Measurements from ENCODE around the gene APPBP2.

APPBP2 gene

GRCh38 chr17:60445144-60445543 is 80.9 kb downstream of the APPBP2 start:
- DNase-seq: no peak
- no peak overlapping the region for H3K27ac Mint-ChIP-seq
- H3K4me3 Mint-ChIP-seq: no peak overlapping the region
- H3K9me3 Mint-ChIP-seq: peaks cover 5% of the 10 kb centered on the region
- peaks cover 25% of the 10 kb centered on the region for H3K36me3 Mint-ChIP-seq (ENCODE audit: low read depth)
- no peak for TF ChIP-seq CTCF (IDR thresholded peaks at IDR 0.05)
- H3K27me3 Mint-ChIP-seq (ENCODE audit: low read depth, poor library complexity): no peaks in the 10 kb centered on the region
- no peaks in the 10 kb centered on the region for H3K4me1 Mint-ChIP-seq

- H3K36me3 Mint-ChIP-seq (ENCODE audit: low read depth): peaks cover 17% of the 10 kb centered on the region
- H3K9me3 Mint-ChIP-seq: peaks cover 5% of the 10 kb centered on the region
- DNase-seq: no peak
- H3K4me1 Mint-ChIP-seq: no peaks in the 10 kb centered on the region
- no peak for TF ChIP-seq CTCF (IDR thresholded peaks at IDR 0.05)
- no peak overlapping the region for H3K4me3 Mint-ChIP-seq
- no peak overlapping the region for H3K27ac Mint-ChIP-seq
- H3K27me3 Mint-ChIP-seq (ENCODE audit: low read depth, poor library complexity): no peaks in the 10 kb centered on the region
Measured at GRCh38 chr17:60443713-60444112, 82.3 kb downstream of the APPBP2 start.

- peaks cover 7% of the 10 kb centered on the region for H3K36me3 Mint-ChIP-seq (ENCODE audit: low read depth)
- H3K27ac Mint-ChIP-seq: no peak overlapping the region
- H3K27me3 Mint-ChIP-seq (ENCODE audit: low read depth, poor library complexity): no peaks in the 10 kb centered on the region
- no peak for DNase-seq
- H3K9me3 Mint-ChIP-seq: peaks cover 5% of the 10 kb centered on the region
- no peak for TF ChIP-seq CTCF (IDR thresholded peaks at IDR 0.05)
- H3K4me1 Mint-ChIP-seq: no peaks in the 10 kb centered on the region
- no peak overlapping the region for H3K4me3 Mint-ChIP-seq
Measured at GRCh38 chr17:60442271-60443173, 83.5 kb downstream of the APPBP2 start.

- Mint-ChIP-seq H3K27me3 (ENCODE audit: low read depth, poor library complexity) (no peaks in the 10 kb centered on the region), H3K4me1 (no peaks in the 10 kb centered on the region), H3K27ac (no peak overlapping the region), H3K36me3 (ENCODE audit: low read depth) (no peaks in the 10 kb centered on the region), H3K4me3 (no peak overlapping the region), H3K9me3 (peaks cover 5% of the 10 kb centered on the region)
- no peak for DNase-seq
- no peak for TF ChIP-seq CTCF (IDR thresholded peaks at IDR 0.05)
Measured at GRCh38 chr17:60439501-60439900, 86.5 kb downstream of the APPBP2 start.

GRCh38 chr17:60436676-60437075 is 89.4 kb downstream of the APPBP2 start:
- Mint-ChIP-seq H3K9me3 (peaks cover 28% of the 10 kb centered on the region), H3K27me3 (ENCODE audit: low read depth, poor library complexity) (peaks cover 15% of the 10 kb centered on the region), H3K4me1 (no peaks in the 10 kb centered on the region), H3K36me3 (ENCODE audit: low read depth) (no peaks in the 10 kb centered on the region), H3K27ac (no peak overlapping the region), H3K4me3 (no peak overlapping the region)
- DNase-seq: no peak
- TF ChIP-seq CTCF (IDR thresholded peaks at IDR 0.05): no peak

Data from nephron progenitor cell (in vitro differentiated cells).